ENCODE data around the gene SYNM.

GRCh38 chr15:99058421-99058870 lies 46.4 kb upstream of the SYNM start:
- no peak for TF ChIP-seq CTCF (IDR thresholded peaks at IDR 0.05)
- TF ChIP-seq POLR2A (IDR thresholded peaks at IDR 0.05), result no peak

All from Peyer's patch (tissue), 4 donors.